SW480 (cell line): ENCODE measurements around the gene PPDPF.

Experiments
- DNase-seq: peaks from one replicate; pipeline ENCODE4 v3.0.0-alpha.2; 2016; ENCODE audit warnings: low spot score

Gene PPDPF

GRCh38 chr20:63538204-63539091 is 17.9 kb downstream of the PPDPF start:
- peak; percentile 55 for DNase-seq

- no peak for DNase-seq
Observed at GRCh38 chr20:63539092-63539430, 18.5 kb downstream of the PPDPF start.

- DNase-seq: no peak
Observed at GRCh38 chr20:63539441-63540370, 19.1 kb downstream of the PPDPF start.

- DNase-seq: no peak
Observed at GRCh38 chr20:63540417-63541186, 20.0 kb downstream of the PPDPF start.

GRCh38 chr20:63541371-63541770 is 20.8 kb downstream of the PPDPF start:
- no peak for DNase-seq

- DNase-seq: no peak
Observed at GRCh38 chr20:63542031-63542559, 21.5 kb downstream of the PPDPF start.

- no peak for DNase-seq
Observed at GRCh38 chr20:63542696-63543095, 22.1 kb downstream of the PPDPF start.

- no peak for DNase-seq
Observed at GRCh38 chr20:63543131-63543530, 22.6 kb downstream of the PPDPF start.

GRCh38 chr20:63543733-63544132 is 23.2 kb downstream of the PPDPF start:
- DNase-seq: no peak

- no peak for DNase-seq
Observed at GRCh38 chr20:63544241-63544957, 23.8 kb downstream of the PPDPF start.

GRCh38 chr20:63544958-63545516 is 24.5 kb downstream of the PPDPF start:
- peak; percentile 90 for DNase-seq

- peak; percentile 62 for DNase-seq
Observed at GRCh38 chr20:63545814-63546213, 25.2 kb downstream of the PPDPF start.

GRCh38 chr20:63546256-63546955 is 25.8 kb downstream of the PPDPF start:
- DNase-seq: no peak

- no peak for DNase-seq
Observed at GRCh38 chr20:63546956-63547724, 26.6 kb downstream of the PPDPF start.

- DNase-seq: no peak
Observed at GRCh38 chr20:63547725-63548480, 27.3 kb downstream of the PPDPF start, which contains the start of gene SRMS. Gene SRMS, minus strand, starts transcription at chr20:63547749. Its CDS starts 286 bp downstream, at chr20:63547463.

- DNase-seq: no peak
Observed at GRCh38 chr20:63548542-63548941, 28.0 kb downstream of the PPDPF start.

- no peak for DNase-seq
Observed at GRCh38 chr20:63549019-63549418, 28.5 kb downstream of the PPDPF start.

GRCh38 chr20:63549679-63550282 is 29.2 kb downstream of the PPDPF start:
- DNase-seq: no peak
